ENCODE measurements around the gene LRRC55. TPM values are rescaled to one million over a fixed set of nuclear protein-coding genes. Genes with fewer than 3 reads are reported as not detected.

The LRRC55 gene
- total RNA-seq, 1 donor from 2014 or later: 0.16 TPM

- Histone ChIP-seq H3K36me3 (no peaks in the 10 kb centered on the region), H3K4me1 (peaks cover 9% of the 10 kb centered on the region), H3K27me3 (ENCODE audit: low read depth) (no peaks in the 10 kb centered on the region), H3K9me3 (replicated peaks) (no peaks in the 10 kb centered on the region), H3K27ac (replicated peaks) (no peak overlapping the region), H3K4me3 (no peak overlapping the region)
- DNase-seq: no peak
- intact Hi-C loops (cut with micrococcal nuclease): no loop called here
- TF ChIP-seq CTCF (IDR thresholded peaks at IDR 0.05; ENCODE audit: borderline replicate concordance): no peak
Observed at GRCh38 chr11:57150454-57150917, 31.3 kb upstream of the LRRC55 start.

GRCh38 chr11:57152134-57152533 lies 29.6 kb upstream of the LRRC55 start:
- Histone ChIP-seq H3K36me3 (no peaks in the 10 kb centered on the region), H3K4me3 (no peak overlapping the region), H3K27ac (replicated peaks) (no peak overlapping the region), H3K27me3 (ENCODE audit: low read depth) (peaks cover 5% of the 10 kb centered on the region), H3K4me1 (peaks cover 9% of the 10 kb centered on the region), H3K9me3 (replicated peaks) (no peaks in the 10 kb centered on the region)
- no peak for TF ChIP-seq CTCF (IDR thresholded peaks at IDR 0.05; ENCODE audit: borderline replicate concordance)
- no peak for DNase-seq
- intact Hi-C loops (cut with micrococcal nuclease): no loop called here

GRCh38 chr11:57153448-57153847 lies 28.3 kb upstream of the LRRC55 start:
- no peaks in the 10 kb centered on the region for H3K9me3 ChIP-seq (replicated peaks)
- TF ChIP-seq CTCF (IDR thresholded peaks at IDR 0.05; ENCODE audit: borderline replicate concordance): no peak
- no peak overlapping the region for H3K27ac ChIP-seq (replicated peaks)
- H3K4me1 ChIP-seq: peaks cover 9% of the 10 kb centered on the region
- H3K36me3 ChIP-seq: no peaks in the 10 kb centered on the region
- DNase-seq: no peak
- H3K4me3 ChIP-seq: no peak overlapping the region
- intact Hi-C loops (cut with micrococcal nuclease): no loop called here
- peaks cover 10% of the 10 kb centered on the region for H3K27me3 ChIP-seq (ENCODE audit: low read depth)

GRCh38 chr11:57154739-57155138 lies 27.0 kb upstream of the LRRC55 start:
- intact Hi-C loops (cut with micrococcal nuclease): no loop called here

GRCh38 chr11:57155400-57155799 lies 26.4 kb upstream of the LRRC55 start:
- H3K36me3 ChIP-seq: no peaks in the 10 kb centered on the region
- no peak for TF ChIP-seq CTCF (IDR thresholded peaks at IDR 0.05; ENCODE audit: borderline replicate concordance)
- intact Hi-C loops (cut with micrococcal nuclease): no loop called here
- H3K4me1 ChIP-seq: peaks cover 6% of the 10 kb centered on the region
- H3K27me3 ChIP-seq (ENCODE audit: low read depth): peaks cover 10% of the 10 kb centered on the region
- DNase-seq: no peak
- H3K4me3 ChIP-seq: no peak overlapping the region
- H3K9me3 ChIP-seq (replicated peaks): no peaks in the 10 kb centered on the region
- no peak overlapping the region for H3K27ac ChIP-seq (replicated peaks)

More at GRCh38 chr11:57154739-57155138, 27.0 kb upstream of the LRRC55 start:
- Histone ChIP-seq H3K27ac (replicated peaks) (no peak overlapping the region), H3K36me3 (no peaks in the 10 kb centered on the region), H3K9me3 (replicated peaks) (no peaks in the 10 kb centered on the region), H3K27me3 (ENCODE audit: low read depth) (peaks cover 10% of the 10 kb centered on the region), H3K4me3 (no peak overlapping the region), H3K4me1 (peaks cover 9% of the 10 kb centered on the region)
- no peak for TF ChIP-seq CTCF (IDR thresholded peaks at IDR 0.05; ENCODE audit: borderline replicate concordance)
- DNase-seq: no peak

Measured in left ventricle myocardium inferior (tissue), 1 donor.